Measurements from ENCODE around the gene TNS3.

DNA sequence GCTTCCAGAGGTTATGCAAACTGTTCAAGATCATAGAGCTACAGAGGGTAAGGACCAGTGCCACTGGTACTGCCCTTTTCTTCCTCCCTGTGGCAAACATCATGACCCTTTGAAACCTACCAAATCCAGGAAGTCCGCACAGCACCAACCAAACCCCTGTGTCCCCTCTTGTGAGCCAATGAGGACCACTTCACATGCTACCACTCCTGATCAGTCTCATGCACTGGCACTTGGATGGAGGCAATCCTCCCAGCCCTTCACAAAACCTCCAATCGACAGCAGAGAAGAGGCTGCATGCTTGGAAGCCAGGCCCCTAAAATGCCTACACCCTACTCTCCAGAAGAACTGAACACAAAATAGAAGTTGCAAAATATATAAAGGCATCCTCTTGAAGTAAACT lies 248.0 kb downstream of the TNS3 start:
- TF ChIP-seq, protein P1, sequence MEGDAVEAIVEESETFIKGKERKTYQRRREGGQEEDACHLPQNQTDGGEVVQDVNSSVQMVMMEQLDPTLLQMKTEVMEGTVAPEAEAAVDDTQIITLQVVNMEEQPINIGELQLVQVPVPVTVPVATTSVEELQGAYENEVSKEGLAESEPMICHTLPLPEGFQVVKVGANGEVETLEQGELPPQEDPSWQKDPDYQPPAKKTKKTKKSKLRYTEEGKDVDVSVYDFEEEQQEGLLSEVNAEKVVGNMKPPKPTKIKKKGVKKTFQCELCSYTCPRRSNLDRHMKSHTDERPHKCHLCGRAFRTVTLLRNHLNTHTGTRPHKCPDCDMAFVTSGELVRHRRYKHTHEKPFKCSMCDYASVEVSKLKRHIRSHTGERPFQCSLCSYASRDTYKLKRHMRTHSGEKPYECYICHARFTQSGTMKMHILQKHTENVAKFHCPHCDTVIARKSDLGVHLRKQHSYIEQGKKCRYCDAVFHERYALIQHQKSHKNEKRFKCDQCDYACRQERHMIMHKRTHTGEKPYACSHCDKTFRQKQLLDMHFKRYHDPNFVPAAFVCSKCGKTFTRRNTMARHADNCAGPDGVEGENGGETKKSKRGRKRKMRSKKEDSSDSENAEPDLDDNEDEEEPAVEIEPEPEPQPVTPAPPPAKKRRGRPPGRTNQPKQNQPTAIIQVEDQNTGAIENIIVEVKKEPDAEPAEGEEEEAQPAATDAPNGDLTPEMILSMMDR (IDR thresholded peaks at IDR 0.05; ENCODE audit: low read length), result no peak
- no peak for TF ChIP-seq EZH2 (optimal IDR thresholded peaks at IDR 0.05; ENCODE audit: low read depth, low read length)
- no peak for TF ChIP-seq EZH2phosphoT487 (IDR thresholded peaks at IDR 0.05; ENCODE audit: low read length)
